Kidney glomerular epithelial cell (primary cell): Measurements from ENCODE around the gene IFT25.
"Not testable (repeated sequence)": the region's sequence is repeated elsewhere in the genome, so short reads cannot be mapped to it uniquely, and the experiment has no call there.

Experiments
- DNase-seq: peaks from one replicate; lab custom pipeline; 2025; lab: John Stamatoyannopoulos, UW

IFT25 gene

DNA sequence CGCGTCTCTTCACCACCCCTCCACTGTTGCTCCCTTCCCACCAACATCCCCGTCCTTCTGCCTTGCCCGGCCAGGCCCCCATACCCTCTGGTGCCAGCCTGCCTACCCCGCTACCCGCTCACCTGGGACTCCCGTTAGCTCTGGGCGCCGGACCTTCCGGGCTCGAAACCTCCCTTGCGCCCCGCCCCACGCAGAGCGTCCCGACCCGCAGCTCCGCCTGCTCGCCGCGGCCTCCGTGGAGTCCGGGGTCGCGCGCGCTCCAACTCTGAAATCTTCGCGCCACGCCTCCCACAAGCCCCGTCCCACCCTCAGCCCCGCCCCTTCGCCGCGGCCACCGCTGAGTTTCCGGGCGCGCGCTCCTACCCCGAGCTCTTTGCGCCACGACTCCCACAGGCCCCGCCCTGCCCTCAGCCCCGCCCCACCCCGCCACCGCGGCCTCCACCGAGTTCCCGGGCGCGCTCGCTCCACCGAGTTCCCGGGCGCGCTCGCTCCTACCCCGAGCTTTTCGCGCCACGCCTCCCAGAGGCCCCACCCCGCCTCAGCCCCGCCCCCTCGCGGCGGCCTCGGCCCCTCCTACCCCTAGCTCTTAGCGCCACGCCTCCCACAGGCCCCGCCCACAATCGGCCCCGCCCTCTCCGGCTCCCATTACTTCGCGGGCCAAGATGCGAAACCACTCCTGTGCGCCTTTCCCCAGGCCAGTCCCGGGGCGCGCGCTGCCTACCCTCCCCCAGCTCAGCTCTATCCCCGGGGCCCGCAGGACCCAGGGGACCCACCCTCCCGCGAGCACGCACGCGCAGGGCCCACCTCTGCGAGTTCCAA, at the start of gene IFT25:
Gene IFT25, minus strand, starts transcription at position 267 of the 819 bp plus-strand sequence. CDS start 5,617 bp downstream, outside the sequence.
- DNase-seq, result peak; percentile 89

DNA sequence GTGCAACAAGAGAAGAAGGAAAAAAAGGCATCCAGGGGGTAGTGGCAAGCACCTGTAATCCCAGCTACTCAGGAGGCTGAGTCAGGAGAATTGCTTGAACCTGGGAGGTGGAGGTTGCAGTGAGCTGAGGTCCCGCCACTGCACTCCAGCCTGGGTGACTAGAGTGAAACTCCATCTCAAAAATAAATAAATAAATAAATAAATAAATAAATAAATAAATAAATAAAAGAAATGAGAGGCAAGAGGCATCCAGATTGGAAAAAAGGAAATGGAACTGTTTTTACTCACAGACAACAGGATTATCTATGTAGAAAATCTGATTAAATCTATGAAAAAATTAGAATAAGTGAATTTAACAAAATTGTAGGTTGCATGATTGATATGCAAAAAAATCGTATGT, 49.0 kb upstream of the IFT25 start:
- not testable (repeated sequence) for DNase-seq

DNA sequence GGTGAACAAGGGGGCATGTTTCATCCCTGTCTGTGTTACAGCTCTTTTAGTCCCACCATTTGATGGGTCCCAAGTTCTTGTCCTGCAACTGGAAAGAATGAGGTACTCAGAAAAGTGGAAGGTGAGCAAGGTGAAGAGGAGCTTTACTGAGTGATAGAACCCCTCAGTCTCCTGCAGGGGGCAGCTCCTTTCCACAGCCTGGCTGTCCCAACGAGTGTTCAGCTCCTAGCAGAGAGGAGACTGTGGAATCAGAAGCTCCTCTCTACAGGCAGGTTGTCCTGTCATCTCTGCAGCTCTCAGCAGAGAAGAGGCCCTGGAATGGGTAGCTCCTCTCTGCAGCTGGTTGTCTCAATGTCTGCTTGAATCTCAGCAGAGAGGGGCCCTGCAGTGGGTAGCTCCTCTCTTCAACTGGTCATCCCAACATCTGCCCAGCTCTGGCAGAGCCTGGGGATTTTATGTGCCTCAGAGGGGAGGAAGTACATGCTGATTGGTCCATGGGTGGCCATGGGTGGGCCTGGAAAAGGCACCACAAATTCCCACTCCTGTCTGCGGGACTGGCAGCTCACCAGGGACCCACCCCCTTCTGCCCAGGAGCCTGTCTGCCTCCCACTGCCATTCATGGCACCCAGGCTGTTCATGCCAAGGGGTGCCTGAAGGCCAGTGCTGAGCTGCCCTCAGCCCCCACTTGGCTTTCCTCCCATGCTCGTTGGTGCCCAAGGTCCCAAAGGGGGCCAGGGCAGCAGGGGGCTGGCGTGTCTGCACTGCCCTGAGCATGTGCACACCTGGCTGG, 46.8 kb upstream of the IFT25 start:
- DNase-seq, result no peak

DNA sequence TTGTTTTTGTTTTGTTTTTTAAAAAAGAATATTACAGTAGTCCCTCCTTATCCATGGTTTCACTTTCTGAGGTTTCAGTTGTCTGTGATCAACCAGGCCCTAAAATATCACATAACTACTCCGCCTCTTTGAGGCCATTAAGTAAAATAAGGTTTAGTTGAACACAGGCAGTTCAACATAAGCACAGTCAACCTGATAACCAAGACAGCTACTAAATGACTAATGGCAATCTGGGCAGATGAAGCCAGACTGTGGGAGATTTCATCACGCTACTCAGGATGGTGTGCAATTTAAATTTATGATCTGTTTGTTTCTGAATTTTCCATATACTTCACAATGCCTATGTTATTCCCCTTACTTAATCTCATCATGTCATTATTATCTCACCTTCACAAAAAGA, 42.4 kb upstream of the IFT25 start:
- no peak for DNase-seq

DNA sequence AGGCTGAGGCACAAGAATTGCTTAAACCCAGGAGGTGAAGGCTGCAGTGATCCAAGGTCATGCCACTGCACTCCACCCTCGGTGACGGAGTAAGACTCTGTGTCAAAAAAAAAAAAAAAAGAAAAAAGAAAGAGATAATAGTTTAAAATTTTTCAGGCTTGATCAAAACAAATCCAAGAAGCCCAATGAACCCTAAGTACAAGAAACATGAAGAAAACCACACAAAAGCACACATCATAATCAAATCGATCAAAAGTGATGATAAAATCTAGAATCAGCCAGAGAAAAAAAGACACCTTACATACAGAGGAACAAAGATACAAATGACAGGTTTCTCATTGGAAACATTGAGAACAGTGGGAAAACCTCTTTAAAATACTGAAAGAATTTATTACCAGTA, 41.0 kb upstream of the IFT25 start:
- no peak for DNase-seq

DNA sequence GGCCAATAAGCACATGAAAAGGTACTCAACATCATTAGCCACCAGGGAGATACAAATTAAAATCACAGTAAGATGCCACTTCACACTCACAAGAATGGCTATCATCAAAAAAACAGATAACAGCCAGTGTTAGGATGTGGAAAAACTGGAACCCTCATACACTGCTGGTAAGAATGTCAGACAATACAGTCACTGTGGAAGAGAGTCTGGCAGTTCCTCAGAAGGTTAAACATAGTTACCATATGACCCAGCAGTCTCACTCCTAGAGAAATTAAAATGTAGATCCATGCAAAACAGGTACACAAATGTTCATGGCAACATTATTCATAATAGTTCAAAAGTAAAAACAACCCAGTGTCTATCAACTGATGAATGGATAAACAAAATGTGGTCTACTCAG, 39.2 kb upstream of the IFT25 start:
- DNase-seq, result no peak

DNA sequence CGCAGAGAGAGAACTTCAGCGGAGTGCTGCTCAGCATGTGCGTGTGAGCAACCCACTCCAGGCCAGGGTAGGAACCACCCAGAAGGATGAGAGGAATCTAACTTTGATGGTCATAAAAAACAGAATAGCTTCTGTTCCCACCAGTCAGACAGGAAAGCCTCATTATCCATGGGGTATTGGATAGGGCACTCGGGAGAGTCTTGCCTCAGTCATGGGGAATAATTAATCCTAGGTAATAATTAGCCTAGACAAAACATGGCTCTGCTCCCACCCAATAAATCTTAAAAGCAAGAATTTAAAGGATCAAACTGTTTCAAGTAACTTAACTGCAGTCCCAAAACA, 37.2 kb upstream of the IFT25 start:
- DNase-seq, result peak; percentile 84

DNA sequence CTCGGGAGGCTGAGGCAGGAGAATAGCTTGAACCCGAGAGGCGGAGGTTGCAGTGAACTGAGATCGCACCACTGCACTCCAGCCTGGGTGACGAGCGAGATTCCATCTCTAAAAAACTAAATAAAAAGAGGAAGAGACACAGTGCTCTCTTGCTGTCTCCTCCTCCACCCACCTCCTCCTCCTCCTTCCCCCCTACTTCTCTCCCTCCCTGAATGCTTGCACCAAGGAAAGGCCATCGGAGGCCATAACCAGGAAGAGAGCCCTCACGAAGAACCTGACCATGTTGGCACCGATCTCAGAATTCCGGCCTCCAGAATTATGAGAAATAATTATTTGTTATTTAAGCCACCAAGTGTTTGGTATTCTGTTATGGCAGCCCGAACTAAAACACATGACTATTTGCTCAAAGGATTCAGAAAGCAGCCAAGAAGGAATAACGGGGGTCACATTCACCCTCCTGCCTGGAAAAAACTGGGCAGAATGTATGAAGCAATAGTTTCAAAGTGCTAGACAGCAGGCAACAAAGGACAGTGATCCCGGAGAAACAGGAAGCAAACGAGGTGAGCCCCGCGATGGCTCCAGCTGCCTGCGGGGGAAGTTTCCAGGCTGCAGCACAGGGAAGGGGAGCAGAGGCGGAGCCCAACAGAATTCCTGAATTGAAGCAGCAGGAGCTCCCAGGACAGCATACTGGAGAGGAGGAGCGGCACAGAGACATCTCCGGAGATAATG, 36.7 kb upstream of the IFT25 start:
- peak; percentile 30 for DNase-seq

DNA sequence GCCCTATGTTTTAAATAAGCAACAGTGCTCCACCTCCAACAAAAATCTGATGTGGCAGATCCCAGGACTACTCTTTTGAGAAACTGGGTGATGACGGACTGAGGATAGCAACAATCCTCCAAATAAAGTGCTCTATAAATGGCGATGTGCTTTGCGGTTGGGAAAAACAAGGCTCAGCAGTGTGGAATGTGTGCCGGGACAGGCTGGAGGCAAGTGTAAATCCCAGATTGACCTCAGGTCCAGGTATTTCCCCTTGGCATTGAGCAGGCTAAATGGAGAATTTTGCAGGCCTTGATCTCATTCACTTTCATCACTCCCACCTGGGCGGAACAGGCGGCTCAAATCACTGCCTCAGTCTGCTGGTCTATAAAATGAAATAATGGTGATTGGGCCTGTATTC, 35.7 kb upstream of the IFT25 start:
- peak; percentile 55 for DNase-seq

DNA sequence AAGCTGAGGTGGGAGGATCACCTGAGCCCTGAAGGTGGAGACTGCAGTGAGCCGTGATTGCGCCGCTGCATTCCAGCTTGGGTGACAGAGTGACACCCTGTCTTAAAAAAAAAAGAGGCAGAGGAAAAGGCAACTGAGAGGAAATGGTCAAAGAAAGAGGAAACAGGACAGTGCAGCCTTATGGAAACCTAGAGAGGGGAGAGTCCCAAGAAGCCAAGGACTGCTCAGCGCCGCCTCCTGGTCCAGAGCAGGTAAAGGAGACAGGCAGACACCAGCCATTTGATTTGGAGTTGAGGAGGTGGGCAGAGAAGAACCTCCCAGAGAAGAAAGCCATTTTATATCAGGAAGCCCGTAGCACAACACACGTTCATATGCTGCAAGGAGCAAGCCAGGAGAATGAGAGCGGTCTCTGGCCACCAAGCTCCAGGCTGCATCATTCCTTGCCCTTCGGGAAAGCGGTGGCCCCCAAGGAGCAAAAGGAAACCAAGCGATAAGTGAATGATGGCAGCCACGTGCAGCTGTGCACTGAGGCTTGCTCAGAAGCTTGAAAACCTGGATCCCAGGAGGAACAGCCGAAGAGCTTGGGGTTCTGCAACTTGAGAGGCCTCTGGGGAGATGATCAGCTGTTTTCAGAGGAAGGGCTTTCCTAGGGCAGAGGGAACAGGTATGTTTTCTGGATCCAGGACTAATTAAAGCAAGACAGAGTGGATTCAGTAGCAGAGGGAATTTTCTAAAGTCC, 34.4 kb upstream of the IFT25 start:
- no peak for DNase-seq

DNA sequence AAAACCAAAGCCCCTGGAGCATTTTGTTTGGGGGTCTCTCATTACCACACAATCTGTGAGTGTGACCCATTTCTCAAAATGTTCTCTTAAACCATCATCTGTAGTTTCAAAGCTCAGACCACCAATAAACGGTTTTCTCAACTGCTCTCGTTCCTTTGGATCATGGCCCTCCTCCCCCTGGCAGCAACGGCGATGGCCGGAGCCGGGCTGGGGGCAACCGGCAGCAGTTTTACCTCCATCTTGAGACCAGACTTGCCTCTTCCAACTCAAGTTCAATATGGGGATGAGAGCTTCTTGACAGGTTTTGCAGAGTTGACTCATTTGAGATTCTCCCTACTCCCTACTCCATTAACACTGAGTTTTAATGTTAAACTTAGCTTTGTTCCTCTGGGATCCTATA, 30.4 kb upstream of the IFT25 start:
- DNase-seq, result no peak

DNA sequence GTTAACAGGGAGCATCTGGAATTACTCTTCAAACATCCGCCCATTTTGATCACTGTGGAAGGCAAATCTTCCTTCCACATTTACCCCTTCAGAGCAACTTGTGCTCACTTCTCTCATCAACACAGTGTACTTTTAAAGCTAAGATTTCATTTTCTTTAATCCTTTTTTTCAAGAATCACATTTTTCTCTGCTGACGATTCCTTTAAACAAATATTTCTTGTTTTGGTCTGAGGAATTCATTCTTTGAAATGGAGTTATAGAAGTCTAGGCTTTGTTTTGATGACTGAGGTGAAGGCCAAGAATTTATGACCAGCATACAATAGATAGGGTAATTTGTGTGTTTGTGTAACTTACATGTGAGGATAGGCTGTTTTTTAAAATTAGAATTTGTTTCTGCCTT, 26.2 kb upstream of the IFT25 start:
- peak; percentile 15 for DNase-seq

DNA sequence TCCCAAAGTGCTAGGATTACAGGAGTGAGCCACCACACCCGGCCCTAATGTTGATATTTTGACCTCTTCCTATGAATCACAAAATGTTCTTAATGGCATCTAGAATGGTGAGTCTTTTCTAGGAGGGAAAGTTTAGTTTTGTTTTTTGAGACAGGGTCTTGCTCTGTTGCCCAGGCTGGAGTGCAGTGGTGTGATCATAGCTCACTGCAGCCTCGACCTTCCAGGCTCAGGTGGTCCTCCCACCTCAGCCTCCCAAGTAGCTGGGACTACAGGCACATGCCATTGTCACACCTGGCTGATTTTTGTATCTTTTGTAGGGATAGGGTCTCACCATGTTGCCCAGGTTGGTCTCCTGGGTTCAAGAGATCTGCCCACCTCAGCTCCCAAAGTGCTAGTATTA, 23.8 kb upstream of the IFT25 start:
- DNase-seq, result not testable (repeated sequence)

DNA sequence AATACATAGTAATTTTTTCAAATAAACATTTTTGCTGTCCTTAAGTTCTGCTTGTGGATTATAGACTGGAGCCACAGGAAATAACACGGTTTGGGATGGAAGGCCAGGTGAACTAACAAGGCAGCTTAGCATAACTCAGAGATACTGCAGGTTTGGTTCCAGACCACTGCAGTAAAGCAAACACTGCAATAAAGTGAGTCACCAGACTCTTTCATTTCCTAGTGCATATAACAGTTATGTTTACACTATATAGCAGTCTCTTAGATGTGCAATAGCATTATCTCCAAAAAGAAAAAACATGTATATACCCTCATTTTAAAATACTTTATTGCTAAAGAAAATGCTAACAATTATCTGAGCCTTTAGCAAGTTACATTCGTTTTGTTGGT, 22.6 kb upstream of the IFT25 start:
- DNase-seq, result peak; percentile 9

DNA sequence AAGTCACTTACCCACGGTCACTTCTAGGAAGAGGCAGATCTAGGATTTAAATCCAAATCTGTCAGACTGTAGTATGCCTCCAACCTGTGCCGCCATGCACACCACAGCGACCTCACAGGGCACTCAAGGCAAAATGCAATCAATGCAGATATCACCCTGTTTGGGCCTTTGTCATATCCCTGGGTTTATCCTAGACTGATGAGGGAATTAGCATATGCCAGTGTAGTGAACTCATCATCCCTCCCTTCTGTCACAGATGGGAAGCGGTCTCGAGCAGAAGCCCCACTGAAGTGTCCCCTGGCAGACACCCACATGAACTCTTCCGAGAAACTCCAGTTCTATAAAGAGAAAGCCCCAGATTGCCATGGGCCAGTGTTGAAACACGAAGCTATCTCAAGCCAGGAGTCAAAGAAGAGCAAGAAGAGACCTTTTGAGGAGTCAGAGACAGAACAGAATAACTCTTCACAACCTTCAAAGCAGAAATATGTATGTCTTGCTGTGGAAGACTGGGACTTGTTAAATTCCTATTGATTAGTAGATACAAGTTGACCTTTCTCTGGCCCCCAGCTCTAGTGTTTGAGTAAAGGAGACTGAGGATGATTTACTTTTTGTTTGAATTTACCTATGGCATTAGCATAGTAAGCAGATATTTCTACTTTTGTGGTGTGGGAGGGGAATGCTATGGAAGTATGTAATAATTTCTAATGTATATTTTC, 22.1 kb upstream of the IFT25 start:
- no peak for DNase-seq

DNA sequence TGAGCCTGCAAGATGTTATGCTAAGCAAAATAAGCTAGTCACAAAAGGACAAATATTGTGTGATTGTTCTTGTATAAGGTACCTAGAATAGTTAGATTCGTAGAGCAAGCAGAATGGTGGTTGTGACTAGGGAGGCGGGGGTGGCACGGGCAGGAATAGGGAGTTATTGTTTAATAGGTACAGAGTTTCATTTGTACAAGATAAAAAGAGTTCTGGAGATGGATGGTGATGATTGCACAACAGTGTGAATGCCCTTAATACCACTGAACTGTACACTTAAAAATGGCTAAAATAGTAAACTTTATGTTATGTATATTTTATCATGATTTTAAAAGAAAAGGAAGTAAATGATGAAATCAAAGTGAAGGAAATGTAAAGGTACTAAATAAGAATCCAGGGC, 21.3 kb upstream of the IFT25 start:
- DNase-seq, result no peak

DNA sequence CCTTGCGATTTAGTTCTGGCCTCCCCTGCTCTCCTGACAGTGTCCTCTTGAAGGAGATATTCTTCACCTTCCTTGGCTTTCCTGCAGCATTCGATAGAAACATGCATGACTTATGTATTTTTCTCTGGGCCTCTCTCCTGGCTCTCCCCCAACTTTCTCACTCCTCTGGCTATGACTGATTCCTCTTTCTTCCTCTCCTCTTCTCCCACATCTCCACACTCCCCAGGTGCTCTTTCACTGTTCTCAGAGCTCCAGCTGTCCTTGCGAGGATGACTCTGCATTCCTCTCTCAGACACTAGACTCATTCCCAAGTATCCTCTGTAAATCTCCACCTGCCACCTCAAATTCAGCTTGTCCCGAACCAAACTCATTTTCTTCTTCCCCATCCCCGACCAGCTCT, 18.6 kb upstream of the IFT25 start:
- no peak for DNase-seq

DNA sequence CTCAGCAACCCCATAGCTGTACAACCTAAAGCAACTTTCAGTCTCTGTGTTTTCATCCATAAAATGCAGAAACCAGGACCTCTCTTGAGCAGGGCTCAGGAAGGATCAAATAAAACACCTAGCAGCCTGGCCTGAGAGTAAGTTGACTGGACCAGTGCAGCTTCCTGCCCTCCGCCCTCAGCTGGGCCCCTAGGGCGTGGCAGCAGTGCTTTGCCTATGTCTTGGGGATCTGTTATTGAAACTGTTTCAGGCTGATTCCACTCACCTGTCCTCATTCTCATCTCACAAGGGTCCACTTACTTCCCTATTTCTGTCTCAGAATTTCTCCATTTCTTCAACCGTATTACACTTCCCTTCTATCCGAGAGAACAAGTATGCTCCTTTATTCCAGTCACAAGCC, 18.0 kb upstream of the IFT25 start:
- DNase-seq, result no peak

DNA sequence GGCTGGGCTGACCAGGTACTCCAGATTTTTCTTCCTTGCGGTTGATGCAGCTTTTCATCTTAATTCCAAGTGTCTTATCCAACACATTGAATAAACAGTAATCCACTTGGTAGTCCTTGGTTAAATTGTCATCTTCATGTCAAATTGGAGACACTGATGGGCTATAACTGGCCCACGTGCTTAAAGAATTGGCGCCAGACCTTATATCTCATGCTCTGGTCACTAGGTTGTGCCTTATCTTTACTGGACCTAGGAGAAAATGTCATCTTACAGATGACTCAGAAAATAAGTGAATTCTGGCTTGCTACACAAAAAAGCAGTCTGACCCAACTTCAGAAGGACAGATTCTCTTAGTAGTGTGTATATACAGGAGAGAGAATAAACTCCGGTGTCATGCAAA, 16.9 kb upstream of the IFT25 start:
- DNase-seq, result no peak

DNA sequence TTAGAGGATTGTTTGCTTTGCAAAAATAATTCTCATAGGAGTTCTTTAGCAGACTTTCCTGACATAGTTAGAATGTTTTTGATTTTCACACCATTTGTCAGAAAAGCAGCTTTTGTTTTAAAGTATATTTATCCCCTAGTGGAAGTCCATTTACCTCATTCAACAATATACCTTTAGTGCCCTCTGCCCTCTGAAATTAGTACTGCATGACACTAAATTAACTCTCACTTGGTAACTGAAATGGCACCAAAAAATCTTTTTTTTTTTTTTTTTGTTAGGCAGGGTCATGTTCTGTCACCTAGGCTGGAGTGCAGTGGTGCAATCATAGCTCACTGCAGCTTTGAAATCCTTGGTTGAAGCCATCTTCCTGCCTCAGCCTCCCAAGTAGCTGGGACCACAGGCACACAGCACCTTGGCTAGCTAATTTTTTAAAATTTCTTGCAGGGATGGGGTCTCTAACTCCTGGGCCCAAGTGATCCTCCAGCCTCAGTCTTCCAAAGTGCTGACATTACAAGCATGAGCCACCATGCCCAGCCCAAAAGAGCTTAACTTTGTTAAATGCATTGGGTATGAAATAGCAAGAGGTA, 14.3 kb upstream of the IFT25 start:
- DNase-seq, result peak; percentile 43

DNA sequence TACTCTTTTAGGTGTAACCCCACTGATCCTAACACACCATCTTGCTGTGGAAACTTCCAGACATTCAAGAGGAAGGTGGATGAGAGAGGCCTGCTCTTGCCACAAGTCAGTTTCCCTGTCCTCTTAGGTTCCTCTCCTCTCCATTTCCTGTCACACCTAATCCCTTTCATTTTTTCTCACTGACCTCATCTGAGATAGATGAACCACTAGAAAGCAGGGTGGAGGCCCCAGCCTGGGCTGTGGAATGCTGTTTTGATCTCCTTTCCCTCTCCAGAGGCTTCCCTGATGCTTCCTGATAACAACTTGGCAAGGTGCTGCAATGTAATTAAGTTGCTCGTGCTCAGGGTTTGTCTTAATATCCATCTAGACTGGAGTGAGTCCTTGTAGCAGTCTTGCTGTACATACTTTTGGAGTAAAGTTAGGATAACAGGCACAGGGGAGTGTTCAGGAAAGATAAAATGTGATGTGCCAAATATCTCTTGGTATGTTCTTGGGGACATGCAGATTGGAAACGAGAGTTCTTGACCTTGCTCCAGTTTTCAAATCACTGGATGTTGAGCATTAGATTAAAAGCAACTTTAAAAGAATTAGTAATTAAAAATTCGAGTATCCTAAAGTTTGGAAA, 11.8 kb upstream of the IFT25 start:
- peak; percentile 58 for DNase-seq
